Ovary (tissue), 3 donors: ENCODE data around the gene TMEM258.

ENCODE experiments used
- EP300 ChIP-seq: sonication (generic); formaldehyde crosslinking; IDR thresholded peaks from one replicate; pipeline ENCODE4 v1.6.1; 2017; ENCODE audit warnings: antibody characterized with exemption
- POLR2A ChIP-seq: fragments of 450-650 bp; IDR thresholded peaks from one replicate; pipeline ENCODE4 v1.6.1; 2017; ENCODE audit warnings: antibody characterized with exemption, mild to moderate bottlenecking, moderate library complexity
- TF ChIP-seq, protein P1 (sequence below), 3 donors: fragments of 450-650 bp in 2 of 3; fragments of 200-600 bp in 1 of 3; IDR thresholded peaks; one replicate each; pipeline versions ENCODE4 v1.5.1 to v1.8.0; 2016 to 2022; ENCODE audit warnings: antibody characterized with exemption in 3 of 3, mild to moderate bottlenecking in 1 of 3
- donor health status: DM: no; HTN: no; CAD: no.

DNA sequence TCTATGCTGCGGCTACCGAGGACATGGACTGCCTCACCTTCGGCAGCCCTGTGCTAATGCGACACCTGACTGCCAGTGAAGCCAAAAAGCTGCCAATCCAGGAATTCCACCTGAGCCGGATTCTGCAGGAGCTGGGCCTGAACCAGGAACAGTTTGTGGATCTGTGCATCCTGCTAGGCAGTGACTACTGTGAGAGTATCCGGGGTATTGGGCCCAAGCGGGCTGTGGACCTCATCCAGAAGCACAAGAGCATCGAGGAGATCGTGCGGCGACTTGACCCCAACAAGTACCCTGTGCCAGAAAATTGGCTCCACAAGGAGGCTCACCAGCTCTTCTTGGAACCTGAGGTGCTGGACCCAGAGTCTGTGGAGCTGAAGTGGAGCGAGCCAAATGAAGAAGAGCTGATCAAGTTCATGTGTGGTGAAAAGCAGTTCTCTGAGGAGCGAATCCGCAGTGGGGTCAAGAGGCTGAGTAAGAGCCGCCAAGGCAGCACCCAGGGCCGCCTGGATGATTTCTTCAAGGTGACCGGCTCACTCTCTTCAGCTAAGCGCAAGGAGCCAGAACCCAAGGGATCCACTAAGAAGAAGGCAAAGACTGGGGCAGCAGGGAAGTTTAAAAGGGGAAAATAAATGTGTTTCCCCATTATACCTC is 3.6 kb upstream of the TMEM258 start:
- TF ChIP-seq, protein P1, sequence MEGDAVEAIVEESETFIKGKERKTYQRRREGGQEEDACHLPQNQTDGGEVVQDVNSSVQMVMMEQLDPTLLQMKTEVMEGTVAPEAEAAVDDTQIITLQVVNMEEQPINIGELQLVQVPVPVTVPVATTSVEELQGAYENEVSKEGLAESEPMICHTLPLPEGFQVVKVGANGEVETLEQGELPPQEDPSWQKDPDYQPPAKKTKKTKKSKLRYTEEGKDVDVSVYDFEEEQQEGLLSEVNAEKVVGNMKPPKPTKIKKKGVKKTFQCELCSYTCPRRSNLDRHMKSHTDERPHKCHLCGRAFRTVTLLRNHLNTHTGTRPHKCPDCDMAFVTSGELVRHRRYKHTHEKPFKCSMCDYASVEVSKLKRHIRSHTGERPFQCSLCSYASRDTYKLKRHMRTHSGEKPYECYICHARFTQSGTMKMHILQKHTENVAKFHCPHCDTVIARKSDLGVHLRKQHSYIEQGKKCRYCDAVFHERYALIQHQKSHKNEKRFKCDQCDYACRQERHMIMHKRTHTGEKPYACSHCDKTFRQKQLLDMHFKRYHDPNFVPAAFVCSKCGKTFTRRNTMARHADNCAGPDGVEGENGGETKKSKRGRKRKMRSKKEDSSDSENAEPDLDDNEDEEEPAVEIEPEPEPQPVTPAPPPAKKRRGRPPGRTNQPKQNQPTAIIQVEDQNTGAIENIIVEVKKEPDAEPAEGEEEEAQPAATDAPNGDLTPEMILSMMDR (IDR thresholded peaks at IDR 0.05): no peak
- TF ChIP-seq POLR2A (no peak), EP300 (no peak)
